ENCODE results near the gene CASD1. TPM values are rescaled to one million over a fixed set of nuclear protein-coding genes. Genes with fewer than 3 reads are reported as not detected.

Gene CASD1
- total RNA-seq: 10 to 100 TPM; 10.5 to 17.1 TPM

DNA sequence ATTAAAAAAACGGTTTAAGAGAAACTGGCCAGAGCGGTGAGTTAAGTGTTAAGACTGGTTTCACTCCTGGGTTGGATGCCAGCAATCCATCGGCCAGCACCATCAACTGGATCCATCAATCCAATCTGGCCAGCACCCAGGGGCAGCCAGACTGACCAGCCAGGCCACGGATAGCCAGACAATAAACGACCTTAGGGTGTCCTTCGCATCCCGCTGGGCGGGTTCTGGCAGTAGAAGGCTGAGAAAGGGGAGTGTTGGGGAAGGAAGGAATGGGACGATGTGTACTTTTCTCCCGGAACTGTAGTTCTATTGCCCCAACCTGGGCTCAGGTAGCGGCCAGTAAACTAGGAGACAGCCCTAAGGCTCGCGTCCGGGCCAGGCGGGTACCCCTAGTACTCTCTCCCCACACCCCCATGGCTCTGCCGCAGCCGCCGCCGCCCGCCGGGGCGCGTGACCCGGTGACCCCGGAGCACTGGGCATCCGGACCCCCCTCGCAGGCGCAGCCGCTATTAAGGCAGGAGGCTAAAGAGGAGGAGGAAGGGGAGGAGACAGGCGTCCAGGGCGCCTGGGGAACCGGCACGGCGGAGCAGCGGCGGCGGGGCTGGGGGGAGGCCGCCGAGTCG is at the start of gene CASD1:
CASD1 (plus strand) TSS at position 546 of the 623 bp plus-strand sequence. CDS start 276 bp downstream, outside the sequence.
- TF ChIP-seq, protein P1, sequence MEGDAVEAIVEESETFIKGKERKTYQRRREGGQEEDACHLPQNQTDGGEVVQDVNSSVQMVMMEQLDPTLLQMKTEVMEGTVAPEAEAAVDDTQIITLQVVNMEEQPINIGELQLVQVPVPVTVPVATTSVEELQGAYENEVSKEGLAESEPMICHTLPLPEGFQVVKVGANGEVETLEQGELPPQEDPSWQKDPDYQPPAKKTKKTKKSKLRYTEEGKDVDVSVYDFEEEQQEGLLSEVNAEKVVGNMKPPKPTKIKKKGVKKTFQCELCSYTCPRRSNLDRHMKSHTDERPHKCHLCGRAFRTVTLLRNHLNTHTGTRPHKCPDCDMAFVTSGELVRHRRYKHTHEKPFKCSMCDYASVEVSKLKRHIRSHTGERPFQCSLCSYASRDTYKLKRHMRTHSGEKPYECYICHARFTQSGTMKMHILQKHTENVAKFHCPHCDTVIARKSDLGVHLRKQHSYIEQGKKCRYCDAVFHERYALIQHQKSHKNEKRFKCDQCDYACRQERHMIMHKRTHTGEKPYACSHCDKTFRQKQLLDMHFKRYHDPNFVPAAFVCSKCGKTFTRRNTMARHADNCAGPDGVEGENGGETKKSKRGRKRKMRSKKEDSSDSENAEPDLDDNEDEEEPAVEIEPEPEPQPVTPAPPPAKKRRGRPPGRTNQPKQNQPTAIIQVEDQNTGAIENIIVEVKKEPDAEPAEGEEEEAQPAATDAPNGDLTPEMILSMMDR (IDR thresholded peaks at IDR 0.05): no peak
- TF ChIP-seq POLR2A (IDR thresholded peaks at IDR 0.05): peak in 1 of 3 donors; percentile 26
- 2 to 12% methylated on average over 10 to 40 of the region's 40 CpGs for WGBS, 2 donors
- ATAC-seq: peak; percentile 64

DNA sequence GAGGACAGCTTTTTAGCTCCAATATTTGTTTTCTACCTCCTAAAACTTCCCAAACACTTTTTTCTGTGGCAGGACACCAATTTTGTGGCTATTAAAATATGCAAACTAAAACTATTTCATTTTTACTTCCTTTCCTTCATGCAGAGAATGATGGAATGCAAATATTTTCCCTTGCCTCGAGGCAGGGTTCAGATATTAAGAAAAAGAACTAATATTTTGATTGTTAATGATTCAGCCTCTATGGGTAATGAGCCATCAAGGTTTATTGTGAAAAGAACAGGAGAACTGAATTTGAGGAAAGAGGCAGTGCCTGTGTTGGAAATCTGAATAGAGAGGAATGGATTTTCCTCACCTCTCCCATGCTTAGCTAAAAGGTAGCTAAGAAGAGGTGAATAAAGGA is 43.1 kb upstream of the CASD1 start:
- no peaks in the 10 kb centered on the region for H3K27me3 ChIP-seq
- H3K36me3 ChIP-seq (replicated peaks in 1 of 2; ENCODE audit: insufficient read depth in 1 of 2, low read depth in 2 of 2): no peaks in the 10 kb centered on the region
- H3K4me3 ChIP-seq: no peak overlapping the region
- H3K27ac ChIP-seq: no peak overlapping the region
- DNase-seq (no peak), ATAC-seq (no peak)
- no peaks in the 10 kb centered on the region for H3K9me3 ChIP-seq
- intact Hi-C loops (cut with DNase I): no loop called here
- H3K4me1 ChIP-seq: no peaks in the 10 kb centered on the region
- WGBS, 2 donors: 11 to 35% methylated on average over 1 of the region's 1 CpG
- TF ChIP-seq POLR2A (IDR thresholded peaks at IDR 0.05): no peak
- TF ChIP-seq, protein P1 (IDR thresholded peaks at IDR 0.05): no peak

More for the DNA sequence above, at the start of gene CASD1:
- peaks cover 29% of the 10 kb centered on the region for H3K4me1 ChIP-seq
- peak within 1 kb of the TSS; percentile 85 to 97 (median 93) for H3K27ac ChIP-seq
- intact Hi-C loops (cut with DNase I): no loop called here
- H3K4me3 ChIP-seq: peak within 1 kb of the TSS; percentile 66 to 81
- no peaks in the 10 kb centered on the region for H3K36me3 ChIP-seq (replicated peaks in 1 of 2; ENCODE audit: insufficient read depth in 1 of 2, low read depth in 2 of 2)
- no peaks in the 10 kb centered on the region for H3K27me3 ChIP-seq
- DNase-seq: peak; percentile 54 to 66 (median 61)
- no peaks in the 10 kb centered on the region for H3K9me3 ChIP-seq

DNA sequence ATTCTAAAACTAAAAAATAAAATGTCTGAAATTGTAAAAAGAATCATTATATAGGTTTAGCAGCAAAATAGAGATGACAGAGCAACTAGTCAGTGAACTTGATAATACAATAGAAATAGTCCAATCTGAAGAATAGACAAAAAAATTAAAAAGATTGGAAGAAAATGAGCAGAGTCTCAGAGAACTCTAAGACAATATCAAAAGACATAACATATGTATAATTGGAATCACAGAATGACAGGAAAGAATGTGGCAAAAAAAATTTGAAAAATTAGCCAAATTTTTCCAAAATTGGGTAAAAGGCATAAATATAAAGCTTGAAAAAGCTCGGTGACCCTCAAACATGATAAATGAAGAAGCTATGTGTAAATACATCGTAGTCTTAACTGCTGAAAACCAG is 38.0 kb upstream of the CASD1 start:
- no peak for ATAC-seq
- WGBS, 2 donors: 86 to 92% methylated on average over 2 of the region's 2 CpGs
- Histone ChIP-seq H3K4me3 (no peak overlapping the region), H3K36me3 (replicated peaks in 1 of 2; ENCODE audit: insufficient read depth in 1 of 2, low read depth in 2 of 2) (no peaks in the 10 kb centered on the region), H3K9me3 (no peaks in the 10 kb centered on the region), H3K4me1 (no peaks in the 10 kb centered on the region), H3K27ac (no peak overlapping the region), H3K27me3 (no peaks in the 10 kb centered on the region)
- intact Hi-C loops (cut with DNase I): no loop called here
- TF ChIP-seq, protein P1 (IDR thresholded peaks at IDR 0.05): no peak
- no peak for TF ChIP-seq POLR2A (IDR thresholded peaks at IDR 0.05)
- no peak for DNase-seq

DNA sequence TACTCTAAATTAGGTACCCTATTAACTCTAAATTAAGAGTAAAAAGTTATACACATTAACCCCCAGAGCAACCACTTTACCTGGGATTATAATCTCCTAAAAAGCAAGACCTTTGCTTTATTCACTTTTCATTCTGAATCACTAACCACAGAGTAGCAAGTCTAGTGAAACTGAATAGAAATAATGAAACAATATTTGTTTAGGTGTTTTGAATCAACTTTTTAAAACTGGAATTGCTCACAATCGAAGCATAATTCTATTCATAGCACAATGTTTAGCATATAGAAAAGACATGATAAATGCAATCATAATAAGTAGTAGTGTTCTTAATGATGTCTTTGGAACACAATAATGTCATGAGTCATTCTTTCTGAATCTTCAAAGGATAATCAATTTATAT is 37.0 kb upstream of the CASD1 start:
- Histone ChIP-seq H3K36me3 (replicated peaks in 1 of 2; ENCODE audit: insufficient read depth in 1 of 2, low read depth in 2 of 2) (no peaks in the 10 kb centered on the region), H3K27ac (no peak overlapping the region), H3K4me1 (peaks cover 3% of the 10 kb centered on the region), H3K9me3 (no peaks in the 10 kb centered on the region), H3K4me3 (no peak overlapping the region), H3K27me3 (no peaks in the 10 kb centered on the region)
- ATAC-seq (no peak), DNase-seq (no peak)
- intact Hi-C loops (cut with DNase I): no loop called here
- TF ChIP-seq POLR2A (IDR thresholded peaks at IDR 0.05): no peak
- TF ChIP-seq, protein P1 (IDR thresholded peaks at IDR 0.05): no peak
- 65 to 71% methylated on average over 1 of the region's 1 CpG for WGBS, 2 donors

All from body of pancreas (tissue), 4 donors.